Lower lobe of right lung (tissue), 2 donors: ENCODE results near the gene SPATA16. TPM values are rescaled to one million over a fixed set of nuclear protein-coding genes. Genes with fewer than 3 reads are reported as not detected.

Source experiments
- ATAC-seq, 2 donors: fragments of 200-7000 bp; cut with Tn5 transposase; one replicate each; pipeline ENCODE4 v1.9.1; 2020 to 2022; ENCODE audit warnings: mild to moderate bottlenecking in 2 of 2, moderate library complexity in 2 of 2
- DNase-seq: peaks from one replicate; pipeline ENCODE4 v3.0.0-alpha.2; 2020
- H3K27ac ChIP-seq: fragments of 200-600 bp; one replicate; pipeline ENCODE4 v1.8.0; 2022
- H3K27me3 ChIP-seq: fragments of 200-600 bp; one replicate; pipeline ENCODE4 v1.8.0; 2022; ENCODE audit warnings: low read depth
- H3K36me3 ChIP-seq: fragments of 200-600 bp; one replicate; pipeline ENCODE4 v1.8.0; 2022; ENCODE audit warnings: mild to moderate bottlenecking
- H3K4me1 ChIP-seq: fragments of 200-600 bp; one replicate; pipeline ENCODE4 v1.8.0; 2022
- H3K4me3 ChIP-seq: fragments of 200-600 bp; one replicate; pipeline ENCODE4 v1.8.0; 2022; ENCODE audit warnings: mild to moderate bottlenecking
- H3K9me3 ChIP-seq: fragments of 200-600 bp; one replicate; pipeline ENCODE4 v1.8.0; 2022
- intact Hi-C: fragments of 100-400 bp; cut with DNase I; formaldehyde crosslinking; loops from one replicate; pipeline ENCODE4 v1.11.0; 2022
- total RNA-seq: library from RNA; stranded (reverse); fragmentation: NEBNext Ultra II Directional; extraction: Animal tissue kit (Norgen Biotek cat#: 25700); gene quantifications from one replicate; pipeline ENCODE4 v1.2.1, GENCODE V29; 2021
- TF ChIP-seq, protein P1 (sequence below): fragments of 200-600 bp; IDR thresholded peaks from one replicate; pipeline ENCODE4 v1.8.0; 2022; ENCODE audit warnings: antibody characterized with exemption, mild to moderate bottlenecking
- donor health status: DM: no; HTN: yes; CAD: no; lungs with severe emphysema.

Gene SPATA16
- total RNA-seq, 1 donor from 2014 or later = not detected

DNA sequence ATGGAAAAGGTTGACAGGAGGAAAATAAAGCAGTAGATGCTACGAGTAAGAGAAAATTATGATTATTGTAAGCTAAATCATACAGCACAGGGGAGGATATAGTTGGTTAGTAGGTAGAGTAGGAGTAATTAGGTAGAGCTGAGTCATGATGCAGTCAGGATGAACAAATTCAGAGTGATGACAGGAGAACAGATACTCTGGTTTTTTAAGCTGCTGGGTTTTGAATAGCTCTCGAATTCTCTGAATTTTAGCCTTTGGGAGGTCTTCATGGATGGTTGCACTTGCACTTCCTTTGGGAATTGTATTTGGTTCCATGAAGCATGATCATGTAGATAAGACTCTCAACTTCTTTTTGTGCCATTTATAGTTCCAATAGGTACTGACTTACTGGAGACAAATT, 294.3 kb downstream of the SPATA16 start:
- Histone ChIP-seq H3K9me3 (no peaks in the 10 kb centered on the region), H3K4me1 (no peaks in the 10 kb centered on the region), H3K4me3 (no peak overlapping the region), H3K27ac (no peak overlapping the region), H3K27me3 (no peaks in the 10 kb centered on the region), H3K36me3 (no peaks in the 10 kb centered on the region)
- TF ChIP-seq, protein P1, sequence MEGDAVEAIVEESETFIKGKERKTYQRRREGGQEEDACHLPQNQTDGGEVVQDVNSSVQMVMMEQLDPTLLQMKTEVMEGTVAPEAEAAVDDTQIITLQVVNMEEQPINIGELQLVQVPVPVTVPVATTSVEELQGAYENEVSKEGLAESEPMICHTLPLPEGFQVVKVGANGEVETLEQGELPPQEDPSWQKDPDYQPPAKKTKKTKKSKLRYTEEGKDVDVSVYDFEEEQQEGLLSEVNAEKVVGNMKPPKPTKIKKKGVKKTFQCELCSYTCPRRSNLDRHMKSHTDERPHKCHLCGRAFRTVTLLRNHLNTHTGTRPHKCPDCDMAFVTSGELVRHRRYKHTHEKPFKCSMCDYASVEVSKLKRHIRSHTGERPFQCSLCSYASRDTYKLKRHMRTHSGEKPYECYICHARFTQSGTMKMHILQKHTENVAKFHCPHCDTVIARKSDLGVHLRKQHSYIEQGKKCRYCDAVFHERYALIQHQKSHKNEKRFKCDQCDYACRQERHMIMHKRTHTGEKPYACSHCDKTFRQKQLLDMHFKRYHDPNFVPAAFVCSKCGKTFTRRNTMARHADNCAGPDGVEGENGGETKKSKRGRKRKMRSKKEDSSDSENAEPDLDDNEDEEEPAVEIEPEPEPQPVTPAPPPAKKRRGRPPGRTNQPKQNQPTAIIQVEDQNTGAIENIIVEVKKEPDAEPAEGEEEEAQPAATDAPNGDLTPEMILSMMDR = no peak
- ATAC-seq (no peak), DNase-seq (no peak)
- intact Hi-C loops = no loop called here

DNA sequence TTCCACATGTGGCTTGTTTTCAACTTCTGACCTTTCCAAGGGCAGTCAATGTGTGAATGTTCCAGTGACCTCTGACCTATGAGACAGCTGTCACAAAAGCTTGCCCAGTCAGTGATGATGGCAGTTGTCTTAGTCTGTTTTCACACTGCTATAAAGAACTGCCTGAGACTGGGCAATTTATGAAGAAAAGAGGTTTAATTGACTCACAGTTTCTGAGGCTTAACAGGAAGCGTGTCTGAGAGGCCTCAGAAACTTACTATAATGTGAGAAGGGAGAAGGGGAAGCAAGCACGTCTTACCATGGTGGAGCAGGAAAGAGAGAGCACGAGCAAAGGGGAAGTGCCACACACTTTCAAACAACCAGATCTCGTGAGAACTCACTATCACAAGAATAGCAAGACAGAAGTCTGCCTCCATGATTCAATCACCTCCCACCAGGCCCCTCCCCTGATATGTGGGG, 294.9 kb downstream of the SPATA16 start:
- intact Hi-C loops = no loop called here
- TF ChIP-seq, protein P1 = no peak
- DNase-seq (no peak), ATAC-seq (no peak)
- H3K4me1 ChIP-seq = no peaks in the 10 kb centered on the region
- H3K27me3 ChIP-seq = no peaks in the 10 kb centered on the region
- no peak overlapping the region for H3K4me3 ChIP-seq
- no peaks in the 10 kb centered on the region for H3K36me3 ChIP-seq
- H3K27ac ChIP-seq = no peak overlapping the region
- no peaks in the 10 kb centered on the region for H3K9me3 ChIP-seq

DNA sequence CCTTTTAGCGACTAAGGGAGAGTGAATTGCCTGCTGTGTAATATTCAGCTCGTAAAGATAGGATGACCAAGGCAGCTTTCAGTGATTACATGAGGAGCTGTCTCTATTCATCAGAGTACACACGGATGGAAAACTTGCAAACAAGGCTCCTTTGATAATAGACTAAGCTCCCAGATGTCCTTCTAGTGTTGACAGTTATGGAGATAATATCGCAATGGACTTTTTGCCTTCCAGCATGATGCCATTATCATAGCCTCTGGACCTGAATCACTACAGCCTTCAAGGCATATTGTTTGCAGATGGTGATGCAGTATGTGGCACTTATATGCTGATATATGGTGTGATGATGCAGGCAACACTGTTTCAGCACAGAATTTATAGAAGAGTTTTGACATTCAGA, 296.6 kb downstream of the SPATA16 start:
- H3K27me3 ChIP-seq = no peaks in the 10 kb centered on the region
- ATAC-seq (no peak), DNase-seq (no peak)
- H3K4me1 ChIP-seq = no peaks in the 10 kb centered on the region
- no peak overlapping the region for H3K4me3 ChIP-seq
- no peaks in the 10 kb centered on the region for H3K9me3 ChIP-seq
- H3K36me3 ChIP-seq = no peaks in the 10 kb centered on the region
- intact Hi-C loops = no loop called here
- TF ChIP-seq, protein P1 = no peak
- H3K27ac ChIP-seq = no peak overlapping the region

DNA sequence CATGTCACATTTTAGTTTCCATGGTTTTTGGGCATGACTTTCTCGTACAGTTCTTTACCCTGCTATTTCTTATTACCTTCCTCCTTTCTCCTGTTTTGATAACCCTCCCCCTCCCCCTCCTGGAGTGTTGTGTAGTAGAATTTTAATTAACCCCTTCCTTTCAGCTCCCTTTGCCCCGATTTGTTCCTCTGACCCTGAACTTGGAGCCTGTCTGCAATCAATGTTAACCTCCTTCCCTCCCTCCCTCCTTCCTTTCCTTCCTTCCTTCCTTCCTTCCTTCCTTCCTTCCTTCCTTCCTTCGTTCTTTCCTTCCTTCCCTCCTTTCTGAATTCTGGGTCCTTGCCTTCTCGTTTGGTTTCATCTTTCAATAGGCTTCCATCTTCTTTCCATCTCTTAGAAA, 300.1 kb downstream of the SPATA16 start:
- H3K9me3 ChIP-seq = no peaks in the 10 kb centered on the region
- no peak for DNase-seq
- H3K36me3 ChIP-seq = no peaks in the 10 kb centered on the region
- no peak overlapping the region for H3K4me3 ChIP-seq
- H3K27ac ChIP-seq = no peak overlapping the region
- TF ChIP-seq, protein P1 = no peak
- no peaks in the 10 kb centered on the region for H3K27me3 ChIP-seq
- no peaks in the 10 kb centered on the region for H3K4me1 ChIP-seq
- ATAC-seq = no peak
- intact Hi-C loops = no loop called here

DNA sequence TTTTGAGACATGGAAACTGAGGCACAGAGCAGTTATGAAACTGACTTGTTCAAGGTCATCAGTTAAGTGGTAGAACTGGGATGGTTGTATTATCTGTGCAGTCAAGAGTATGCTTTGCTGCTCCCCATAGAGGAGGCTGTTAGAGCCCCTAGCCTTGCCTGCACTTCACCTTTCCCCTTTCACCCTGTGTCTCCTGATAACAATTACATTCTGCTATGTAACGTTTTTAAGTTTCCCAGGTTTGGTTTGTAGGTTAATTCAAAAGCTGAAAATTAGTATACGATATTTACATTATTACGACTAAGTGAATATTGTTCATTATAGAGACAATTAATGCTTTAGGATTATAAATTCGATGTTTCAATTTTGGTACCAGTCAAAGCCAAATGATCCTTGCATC, 300.6 kb downstream of the SPATA16 start:
- H3K4me3 ChIP-seq = no peak overlapping the region
- DNase-seq = no peak
- H3K9me3 ChIP-seq = no peaks in the 10 kb centered on the region
- TF ChIP-seq, protein P1 = no peak
- H3K36me3 ChIP-seq = no peaks in the 10 kb centered on the region
- no peak for ATAC-seq
- H3K27ac ChIP-seq = no peak overlapping the region
- intact Hi-C loops = no loop called here
- no peaks in the 10 kb centered on the region for H3K27me3 ChIP-seq
- H3K4me1 ChIP-seq = no peaks in the 10 kb centered on the region

DNA sequence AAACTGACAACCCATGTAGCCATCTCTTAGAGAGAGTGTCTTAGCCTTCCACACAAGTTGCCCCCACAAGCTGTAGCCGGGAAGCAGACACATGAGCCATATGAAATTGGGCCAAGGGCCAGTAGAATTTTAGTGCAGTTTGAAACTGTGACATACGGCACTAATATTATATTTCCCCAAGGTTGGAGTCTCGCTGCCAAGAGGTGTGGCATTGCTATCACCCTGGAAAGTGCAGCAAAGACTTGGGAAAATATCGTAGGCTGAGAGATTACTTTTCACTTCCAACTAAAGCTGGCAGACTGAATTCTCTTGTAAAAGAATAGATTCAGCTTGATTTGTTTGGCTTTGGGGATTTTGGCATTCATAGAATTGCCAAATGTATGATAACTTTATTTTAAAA, 301.4 kb downstream of the SPATA16 start:
- no peaks in the 10 kb centered on the region for H3K9me3 ChIP-seq
- H3K27me3 ChIP-seq = no peaks in the 10 kb centered on the region
- no peaks in the 10 kb centered on the region for H3K4me1 ChIP-seq
- no peak for ATAC-seq
- H3K36me3 ChIP-seq = no peaks in the 10 kb centered on the region
- no peak for DNase-seq
- TF ChIP-seq, protein P1 = no peak
- no peak overlapping the region for H3K27ac ChIP-seq
- intact Hi-C loops = no loop called here
- H3K4me3 ChIP-seq = no peak overlapping the region
